SK-N-SH (cell line): ENCODE measurements around the gene LSR. TPM values are rescaled to one million over a fixed set of nuclear protein-coding genes. Genes with fewer than 3 reads are reported as not detected.

Source experiments
- CTCF ChIA-PET: fragments of 300-600, 350-600 bp; formaldehyde crosslinking; extraction: SDS; loops from one replicate; lab custom pipeline; 2021; lab: Yijun Ruan, JAX
- POLR2A ChIA-PET: fragments of 350-600 bp; sonication (Branson Sonifier 250); formaldehyde crosslinking; extraction: SDS; loops from one replicate; lab custom pipeline; 2020; ENCODE audit warnings: antibody characterized with exemption, inconsistent platforms; lab: Yijun Ruan, JAX
- DNase-seq: peaks from one replicate; pipeline ENCODE4 v3.0.0; 2012
- H2AFZ ChIP-seq: fragments of 200-600 bp; sonication (generic); 2 replicates; pipeline ENCODE4 v1.8.1; 2016; ENCODE audit warnings: antibody characterized with exemption, mild to moderate bottlenecking, low read depth
- H3F3A ChIP-seq: fragments of 200-600 bp; sonication (generic); replicated peaks from 2 replicates; pipeline ENCODE3; 2016; ENCODE audit warnings: antibody characterized with exemption, mild to moderate bottlenecking; ENCODE audit not compliant: insufficient read depth
- H3K27ac ChIP-seq, 2 experiments: fragments of 200-500 bp in 1 of 2; fragments of 200-600 bp in 1 of 2; sonication (Bioruptor generic) in 1 of 2; sonication (generic), shearing (Covaris generic) in 1 of 2; 2 replicates each; pipeline versions ENCODE4 v1.5.1 to v1.6.1; 2014 to 2016; ENCODE audit warnings: low read depth in 2 of 2, inconsistent platforms in 1 of 2, low read length in 1 of 2, mild to moderate bottlenecking in 1 of 2, mixed read lengths in 1 of 2
- H3K27me3 ChIP-seq: fragments of 200-600 bp; sonication (generic), shearing (Covaris generic); 2 replicates; pipeline ENCODE4 v1.6.1; 2016; ENCODE audit warnings: mixed run types; ENCODE audit not compliant: insufficient read depth
- H3K36me3 ChIP-seq, 2 experiments: fragments of 200-500 bp in 1 of 2; fragments of 200-600 bp in 1 of 2; sonication (Bioruptor generic) in 1 of 2; sonication (generic) in 1 of 2; replicated peaks in 1 of 2; 2 replicates each; pipeline versions ENCODE3 to v1.5.1; 2014 to 2016; ENCODE audit warnings: low read length in 1 of 2, mild to moderate bottlenecking in 1 of 2; ENCODE audit not compliant: insufficient read depth in 2 of 2, control insufficient read depth in 1 of 2
- H3K4me1 ChIP-seq, 2 experiments: fragments of 200-500 bp in 1 of 2; fragments of 200-600 bp in 1 of 2; sonication (Bioruptor generic) in 1 of 2; sonication (generic), shearing (Covaris generic) in 1 of 2; 2 replicates each; pipeline versions ENCODE4 v1.5.1 to v1.6.1; 2014 to 2016; ENCODE audit warnings: low read depth in 1 of 2, low read length in 1 of 2, mixed run types in 1 of 2; ENCODE audit not compliant: insufficient read depth in 2 of 2, control insufficient read depth in 1 of 2
- H3K4me2 ChIP-seq: fragments of 200-600 bp; sonication (generic), shearing (Covaris generic); 2 replicates; pipeline ENCODE4 v1.6.1; 2017; ENCODE audit warnings: mixed run types
- H3K4me3 ChIP-seq, 2 experiments: fragments of 200-500 bp in 1 of 2; fragments of 200-600 bp in 1 of 2; sonication (Bioruptor generic) in 1 of 2; sonication (generic), shearing (Covaris generic) in 1 of 2; 2 replicates each; pipeline versions ENCODE4 v1.5.1 to v1.8.1; 2014 to 2016; ENCODE audit warnings: low read depth in 2 of 2, inconsistent platforms in 1 of 2, low read length in 1 of 2, mild to moderate bottlenecking in 1 of 2, mixed read lengths in 1 of 2, moderate library complexity in 1 of 2
- H3K79me2 ChIP-seq: fragments of 200-600 bp; sonication (generic); 2 replicates; pipeline ENCODE4 v1.8.1; 2017; ENCODE audit warnings: mild to moderate bottlenecking; ENCODE audit not compliant: insufficient read depth
- H3K9ac ChIP-seq: fragments of 200-600 bp; sonication (generic); 2 replicates; pipeline ENCODE4 v1.6.1; 2017; ENCODE audit warnings: mixed run types
- H3K9me2 ChIP-seq: fragments of 200-600 bp; sonication (generic); 2 replicates; pipeline ENCODE4 v1.6.1; 2017; ENCODE audit warnings: mixed run types
- H3K9me3 ChIP-seq: fragments of 200-600 bp; sonication (generic); 2 replicates; pipeline ENCODE4 v1.6.1; 2017; ENCODE audit warnings: mixed run types, mild to moderate bottlenecking, moderate library complexity
- H4K20me1 ChIP-seq: fragments of 200-600 bp; sonication (generic); 2 replicates; pipeline ENCODE4 v1.6.1; 2017; ENCODE audit warnings: mild to moderate bottlenecking, mixed run types; ENCODE audit not compliant: insufficient read depth
- FOXM1 ChIP-seq: IDR thresholded peaks from 2 replicates; pipeline ENCODE4 v1.4.0; 2012; ENCODE audit warnings: low read depth, mild to moderate bottlenecking
- JUND ChIP-seq: IDR thresholded peaks from 2 replicates; pipeline ENCODE4 v1.4.0; 2012
- MXI1 ChIP-seq: IDR thresholded peaks from 2 replicates; pipeline ENCODE4 v1.6.1; 2012; ENCODE audit warnings: mild to moderate bottlenecking, low read depth, low read length, improper control_type of control experiment
- POLR2AphosphoS5 ChIP-seq: IDR thresholded peaks from 2 replicates; pipeline ENCODE4 v1.6.1; 2012; ENCODE audit warnings: low read depth, low read length
- RAD21 ChIP-seq: IDR thresholded peaks from 2 replicates; pipeline ENCODE4 v1.6.1; 2012; ENCODE audit warnings: mild to moderate bottlenecking, low read length
- SIN3A ChIP-seq: IDR thresholded peaks from 2 replicates; pipeline ENCODE4 v1.6.1; 2012; ENCODE audit warnings: low read depth, mild to moderate bottlenecking, low read length, moderate library complexity, borderline replicate concordance
- SMC3 ChIP-seq: IDR thresholded peaks from 2 replicates; pipeline ENCODE4 v1.6.1; 2012; ENCODE audit warnings: low read depth, low read length, improper control_type of control experiment
- TAF1 ChIP-seq: IDR thresholded peaks from 2 replicates; pipeline ENCODE4 v1.6.1; 2012; ENCODE audit warnings: low read depth, mild to moderate bottlenecking, low read length, moderate library complexity, borderline replicate concordance
- YY1 ChIP-seq: IDR thresholded peaks from 2 replicates; pipeline ENCODE4 v1.4.0; 2012; ENCODE audit warnings: low read depth, mild to moderate bottlenecking
- WGBS: methylation state at CpG from one replicate; pipeline ENCODE4 v1.1.6; 2017; ENCODE audit warnings: low lambda C conversion rate; 5-methylcytosine and 5-hydroxymethylcytosine counted together
- polyA plus RNA-seq, 3 experiments: library from polyadenylated mRNA; depleted of rRNA; stranded (reverse); fragments of >200 nt; gene quantifications; 2 replicates each; pipeline ENCODE4 v1.2.3, GENCODE V29; 2012
- TF ChIP-seq, protein P1 (sequence below): IDR thresholded peaks from 2 replicates; pipeline ENCODE4 v1.4.0; 2012; ENCODE audit warnings: low read depth, borderline replicate concordance
- TF ChIP-seq, protein P2 (sequence below): fragments of 150-350 bp; IDR thresholded peaks from 2 replicates; pipeline ENCODE4 v1.6.1; 2016; ENCODE audit warnings: mild to moderate bottlenecking, low read depth, low read length
- TF ChIP-seq, protein P3 (sequence below): IDR thresholded peaks from 2 replicates; pipeline ENCODE4; 2012
- TF ChIP-seq, protein P4 (sequence below): IDR thresholded peaks from 2 replicates; pipeline ENCODE4 v1.6.1; 2012; ENCODE audit warnings: mild to moderate bottlenecking, low read depth, low read length, moderate library complexity

The LSR gene
- polyA plus RNA-seq, 1 of the 3 experiments (the other 2 are of a cell fraction): 0.62 TPM

DNA sequence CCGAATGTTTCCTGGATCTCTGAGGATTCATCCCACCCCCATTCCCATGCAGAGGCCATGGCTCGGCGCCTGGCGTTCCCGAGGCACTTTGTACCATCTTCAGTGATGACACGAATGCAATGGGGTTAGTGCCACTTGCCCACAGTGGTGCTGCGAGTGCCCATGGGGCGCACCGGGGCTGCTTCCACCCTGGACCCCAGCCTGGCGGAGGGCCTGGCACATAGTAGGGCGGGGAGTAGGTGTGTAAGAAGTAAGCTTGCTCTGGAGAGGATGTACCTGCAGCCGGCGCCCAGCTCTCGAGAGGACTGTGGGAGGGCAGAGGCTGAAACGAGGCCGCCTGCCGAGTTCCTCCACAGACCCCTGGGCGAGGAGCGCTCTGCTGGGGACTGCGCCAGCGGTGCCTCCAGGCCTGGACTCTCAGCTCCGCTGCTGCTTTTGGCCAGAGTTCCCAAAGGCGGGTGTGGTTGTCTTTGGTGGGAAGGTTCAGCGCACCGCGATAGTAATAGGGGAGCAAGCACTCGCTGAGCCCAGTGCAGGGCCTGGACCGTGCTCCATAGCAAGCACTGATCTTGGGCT lies 28.0 kb downstream of the LSR start:
- 94% methylated on average over 28 of the region's 28 CpGs for WGBS
- Histone ChIP-seq H3K4me3 (no peak overlapping the region), H3F3A (no peaks in the 10 kb centered on the region), H3K9me2 (no peaks in the 10 kb centered on the region), H3K79me2 (no peaks in the 10 kb centered on the region), H3K27ac (no peak overlapping the region), H3K4me1 (no peaks in the 10 kb centered on the region), H3K9me3 (no peaks in the 10 kb centered on the region), H3K36me3 (peaks cover 12 to 23% of the 10 kb centered on the region in 2 experiments), H2AFZ (no peak overlapping the region), H3K9ac (no peak overlapping the region), H3K27me3 (peaks cover 3% of the 10 kb centered on the region; the same call in 1 of the 2 replicates)
- DNase-seq: no peak
- POLR2A ChIA-PET: no interaction called here
- CTCF ChIA-PET: no interaction called here
- no peak for TF ChIP-seq RAD21
- TF ChIP-seq, all 33 proteins: peak for 0
- Histone ChIP-seq H3K4me2 (no peak overlapping the region), H4K20me1 (no peaks in the 10 kb centered on the region)

DNA sequence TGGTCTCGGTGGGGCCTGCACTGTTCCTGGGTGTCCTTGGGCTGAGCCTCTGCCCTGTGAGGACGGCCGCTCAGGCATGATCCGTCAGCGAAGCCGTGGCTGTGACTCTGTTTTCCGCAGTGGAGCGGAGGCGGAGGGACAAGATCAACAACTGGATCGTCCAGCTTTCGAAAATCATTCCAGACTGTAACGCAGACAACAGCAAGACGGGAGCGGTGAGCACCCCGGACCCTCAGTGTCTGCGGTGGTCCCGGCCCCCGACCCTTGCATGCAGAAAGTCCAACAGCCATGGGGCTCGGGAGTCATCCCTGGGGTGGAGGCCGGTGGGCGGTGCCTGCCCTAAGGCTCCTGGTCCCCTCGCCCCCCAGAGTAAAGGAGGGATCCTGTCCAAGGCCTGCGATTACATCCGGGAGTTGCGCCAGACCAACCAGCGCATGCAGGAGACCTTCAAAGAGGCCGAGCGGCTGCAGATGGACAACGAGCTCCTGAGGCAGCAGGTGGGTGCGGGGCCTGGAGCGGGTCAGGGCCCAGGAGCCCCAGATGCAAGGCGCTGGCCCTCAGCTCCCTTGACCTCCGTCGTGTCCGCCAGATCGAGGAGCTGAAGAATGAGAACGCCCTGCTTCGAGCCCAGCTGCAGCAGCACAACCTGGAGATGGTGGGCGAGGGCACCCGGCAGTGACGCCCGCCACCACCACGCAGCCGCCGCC lies 29.9 kb downstream of the LSR start:
- ChIA-PET POLR2A (no interaction called here), CTCF (interaction anchor here (1.1 to 4.3 kb wide), 2 partner anchors 9 to 216 kb away, joined by 3 to 38 read pairs; partner anchors contain the start of gene USF2)
- Histone ChIP-seq H3K27me3 (peaks cover 22% of the 10 kb centered on the region), H3F3A (no peaks in the 10 kb centered on the region), H3K36me3 (peaks cover 9 to 19% of the 10 kb centered on the region in 2 experiments), H3K9me3 (no peaks in the 10 kb centered on the region), H3K79me2 (no peaks in the 10 kb centered on the region), H3K4me1 (no peaks in the 10 kb centered on the region), H3K4me2 (no peak overlapping the region), H3K4me3 (no peak overlapping the region), H4K20me1 (no peaks in the 10 kb centered on the region), H3K9ac (no peak overlapping the region), H2AFZ (no peak overlapping the region), H3K9me2 (no peaks in the 10 kb centered on the region), H3K27ac (no peak overlapping the region)
- WGBS: 94% methylated on average over 35 of the region's 45 CpGs
- no peak for TF ChIP-seq POLR2AphosphoS5
- TF ChIP-seq, protein P1, sequence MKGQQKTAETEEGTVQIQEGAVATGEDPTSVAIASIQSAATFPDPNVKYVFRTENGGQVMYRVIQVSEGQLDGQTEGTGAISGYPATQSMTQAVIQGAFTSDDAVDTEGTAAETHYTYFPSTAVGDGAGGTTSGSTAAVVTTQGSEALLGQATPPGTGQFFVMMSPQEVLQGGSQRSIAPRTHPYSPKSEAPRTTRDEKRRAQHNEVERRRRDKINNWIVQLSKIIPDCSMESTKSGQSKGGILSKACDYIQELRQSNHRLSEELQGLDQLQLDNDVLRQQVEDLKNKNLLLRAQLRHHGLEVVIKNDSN: no peak
- no peak for TF ChIP-seq JUND
- no peak for TF ChIP-seq YY1
- TF ChIP-seq, protein P2, sequence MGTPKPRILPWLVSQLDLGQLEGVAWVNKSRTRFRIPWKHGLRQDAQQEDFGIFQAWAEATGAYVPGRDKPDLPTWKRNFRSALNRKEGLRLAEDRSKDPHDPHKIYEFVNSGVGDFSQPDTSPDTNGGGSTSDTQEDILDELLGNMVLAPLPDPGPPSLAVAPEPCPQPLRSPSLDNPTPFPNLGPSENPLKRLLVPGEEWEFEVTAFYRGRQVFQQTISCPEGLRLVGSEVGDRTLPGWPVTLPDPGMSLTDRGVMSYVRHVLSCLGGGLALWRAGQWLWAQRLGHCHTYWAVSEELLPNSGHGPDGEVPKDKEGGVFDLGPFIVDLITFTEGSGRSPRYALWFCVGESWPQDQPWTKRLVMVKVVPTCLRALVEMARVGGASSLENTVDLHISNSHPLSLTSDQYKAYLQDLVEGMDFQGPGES: no peak
- TF ChIP-seq FOXM1: no peak
- TF ChIP-seq, protein P3, sequence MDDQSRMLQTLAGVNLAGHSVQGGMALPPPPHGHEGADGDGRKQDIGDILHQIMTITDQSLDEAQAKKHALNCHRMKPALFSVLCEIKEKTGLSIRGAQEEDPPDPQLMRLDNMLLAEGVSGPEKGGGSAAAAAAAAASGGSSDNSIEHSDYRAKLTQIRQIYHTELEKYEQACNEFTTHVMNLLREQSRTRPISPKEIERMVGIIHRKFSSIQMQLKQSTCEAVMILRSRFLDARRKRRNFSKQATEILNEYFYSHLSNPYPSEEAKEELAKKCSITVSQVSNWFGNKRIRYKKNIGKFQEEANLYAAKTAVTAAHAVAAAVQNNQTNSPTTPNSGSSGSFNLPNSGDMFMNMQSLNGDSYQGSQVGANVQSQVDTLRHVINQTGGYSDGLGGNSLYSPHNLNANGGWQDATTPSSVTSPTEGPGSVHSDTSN: no peak
- TF ChIP-seq RAD21: no peak
- TF ChIP-seq, protein P4, sequence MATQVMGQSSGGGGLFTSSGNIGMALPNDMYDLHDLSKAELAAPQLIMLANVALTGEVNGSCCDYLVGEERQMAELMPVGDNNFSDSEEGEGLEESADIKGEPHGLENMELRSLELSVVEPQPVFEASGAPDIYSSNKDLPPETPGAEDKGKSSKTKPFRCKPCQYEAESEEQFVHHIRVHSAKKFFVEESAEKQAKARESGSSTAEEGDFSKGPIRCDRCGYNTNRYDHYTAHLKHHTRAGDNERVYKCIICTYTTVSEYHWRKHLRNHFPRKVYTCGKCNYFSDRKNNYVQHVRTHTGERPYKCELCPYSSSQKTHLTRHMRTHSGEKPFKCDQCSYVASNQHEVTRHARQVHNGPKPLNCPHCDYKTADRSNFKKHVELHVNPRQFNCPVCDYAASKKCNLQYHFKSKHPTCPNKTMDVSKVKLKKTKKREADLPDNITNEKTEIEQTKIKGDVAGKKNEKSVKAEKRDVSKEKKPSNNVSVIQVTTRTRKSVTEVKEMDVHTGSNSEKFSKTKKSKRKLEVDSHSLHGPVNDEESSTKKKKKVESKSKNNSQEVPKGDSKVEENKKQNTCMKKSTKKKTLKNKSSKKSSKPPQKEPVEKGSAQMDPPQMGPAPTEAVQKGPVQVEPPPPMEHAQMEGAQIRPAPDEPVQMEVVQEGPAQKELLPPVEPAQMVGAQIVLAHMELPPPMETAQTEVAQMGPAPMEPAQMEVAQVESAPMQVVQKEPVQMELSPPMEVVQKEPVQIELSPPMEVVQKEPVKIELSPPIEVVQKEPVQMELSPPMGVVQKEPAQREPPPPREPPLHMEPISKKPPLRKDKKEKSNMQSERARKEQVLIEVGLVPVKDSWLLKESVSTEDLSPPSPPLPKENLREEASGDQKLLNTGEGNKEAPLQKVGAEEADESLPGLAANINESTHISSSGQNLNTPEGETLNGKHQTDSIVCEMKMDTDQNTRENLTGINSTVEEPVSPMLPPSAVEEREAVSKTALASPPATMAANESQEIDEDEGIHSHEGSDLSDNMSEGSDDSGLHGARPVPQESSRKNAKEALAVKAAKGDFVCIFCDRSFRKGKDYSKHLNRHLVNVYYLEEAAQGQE: no peak
- no peak for TF ChIP-seq SIN3A
- no peak for TF ChIP-seq SMC3
- TF ChIP-seq TAF1: no peak
- TF ChIP-seq MXI1: no peak
- no peak for DNase-seq
